NOMO-1 treated with DMSO at 0.1 percent for 48 hours (cell line): Measurements from ENCODE around the gene CIB4.

Experiments
- DNase-seq: peaks from one replicate; lab custom pipeline; 2025; ENCODE audit not compliant: unreplicated experiment; lab: John Stamatoyannopoulos, UW

The CIB4 gene

GRCh38 chr2:26555246-26556133, 85.7 kb downstream of the CIB4 start:
- DNase-seq = no peak

DNA sequence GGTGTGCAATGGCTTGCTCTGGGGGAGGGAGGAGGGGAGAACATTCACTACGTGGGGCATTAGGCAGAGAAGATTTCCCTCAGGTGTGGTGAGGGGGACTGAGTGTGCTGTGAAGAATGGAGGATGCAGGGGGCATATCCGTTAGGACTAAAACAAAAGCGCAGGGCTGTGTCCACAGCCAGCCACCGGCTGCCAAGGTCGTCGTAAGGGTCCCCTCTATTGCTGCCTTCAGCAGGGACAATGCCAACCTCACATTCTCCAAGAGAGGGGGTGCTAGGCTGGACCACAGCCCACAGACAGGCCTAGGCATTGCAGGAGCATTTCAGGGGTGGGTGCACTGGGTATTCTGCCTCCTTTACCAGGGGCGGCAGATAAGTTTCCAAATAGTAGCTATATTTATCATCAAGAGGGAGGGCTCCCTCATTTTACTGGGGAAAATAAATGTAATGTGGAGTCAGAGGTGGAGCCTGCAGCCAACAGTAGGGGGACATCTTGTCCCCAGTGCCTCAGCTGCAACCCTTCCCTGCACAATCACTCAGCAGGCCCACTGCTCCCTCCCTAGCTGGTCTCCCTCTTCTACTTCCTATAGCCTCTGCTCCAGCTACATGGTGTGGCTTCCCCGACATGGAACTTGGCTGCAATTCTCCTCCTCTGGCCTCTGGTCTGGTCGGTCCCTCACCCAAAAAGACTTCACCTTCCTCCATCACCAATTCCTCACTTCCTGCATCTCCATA, 88.4 kb downstream of the CIB4 start:
- no peak for DNase-seq

DNA sequence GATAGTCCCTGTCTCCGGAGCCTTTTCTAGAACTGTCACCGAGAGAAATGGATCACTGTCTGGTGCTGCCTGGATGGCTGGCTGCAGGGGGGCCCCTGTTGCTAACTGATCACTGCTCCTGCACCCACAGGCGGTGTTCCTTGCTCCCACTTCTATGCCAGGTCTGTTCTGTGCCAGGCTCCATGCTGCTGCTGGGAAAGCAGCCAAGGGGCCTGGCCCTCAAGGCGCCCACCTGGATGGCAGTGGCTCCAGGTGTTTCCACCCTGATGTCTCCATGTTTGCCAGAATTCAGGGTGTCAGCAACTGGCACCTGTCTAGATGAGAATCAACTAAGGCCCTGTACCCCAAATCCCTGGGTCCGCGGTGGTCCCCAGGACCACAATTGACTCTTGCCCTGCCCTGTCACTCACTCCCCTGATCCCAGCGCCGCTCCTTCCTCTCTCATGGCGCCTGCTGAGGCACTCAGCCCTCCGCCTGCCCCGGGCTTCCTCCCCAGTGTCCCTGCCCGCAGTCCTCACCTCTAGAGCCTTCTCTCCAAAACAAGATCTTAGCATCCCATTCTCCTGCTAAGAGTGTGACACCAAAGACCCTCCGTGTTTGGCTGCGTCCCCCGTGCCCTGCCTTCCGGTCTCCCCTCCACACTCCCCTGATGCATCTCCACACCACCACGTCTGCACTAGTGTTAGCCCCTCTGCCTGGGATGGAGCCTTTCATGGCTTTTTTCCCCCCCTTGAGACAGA, 90.7 kb downstream of the CIB4 start:
- DNase-seq = no peak

DNA sequence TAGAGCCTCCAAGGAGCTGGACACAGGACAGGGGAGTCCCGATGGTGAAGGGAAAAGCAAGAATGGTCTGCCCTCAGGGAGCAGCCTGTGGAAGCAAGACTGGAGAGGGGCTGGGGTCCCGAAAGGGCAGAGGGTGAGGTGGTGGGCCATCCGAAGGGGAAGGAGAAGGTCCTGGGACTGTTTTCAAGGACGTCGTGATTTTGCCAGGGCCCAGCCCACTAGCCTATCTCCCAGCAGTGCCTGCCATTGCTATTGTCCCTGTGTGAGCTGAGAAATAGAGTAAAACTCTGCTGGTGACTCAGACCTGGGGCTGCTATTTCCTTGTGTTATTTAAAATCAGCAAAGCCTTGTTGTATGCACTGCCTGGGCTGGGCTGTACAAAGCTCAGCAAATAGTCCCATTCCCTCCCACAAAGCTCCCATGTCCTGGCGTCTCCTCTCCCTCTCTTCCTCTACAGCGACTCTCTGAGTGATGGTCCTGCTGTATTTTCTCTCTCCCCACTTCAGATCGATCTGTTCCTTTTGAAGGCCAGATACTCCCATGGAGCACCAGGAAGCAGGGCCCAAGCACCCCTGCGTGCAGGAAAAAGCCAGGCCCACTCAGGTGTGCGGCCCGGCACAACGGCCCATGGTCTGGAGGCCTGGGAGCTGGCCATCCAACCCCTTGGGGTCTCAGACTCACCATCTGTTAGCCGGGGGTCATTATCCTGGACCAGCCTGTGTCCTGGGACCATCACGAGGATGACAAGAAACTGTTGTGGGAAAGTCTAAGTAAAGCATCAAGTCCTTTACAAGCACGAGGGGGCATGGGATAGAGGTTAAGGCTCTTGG, 98.3 kb downstream of the CIB4 start:
- no peak for DNase-seq

DNA sequence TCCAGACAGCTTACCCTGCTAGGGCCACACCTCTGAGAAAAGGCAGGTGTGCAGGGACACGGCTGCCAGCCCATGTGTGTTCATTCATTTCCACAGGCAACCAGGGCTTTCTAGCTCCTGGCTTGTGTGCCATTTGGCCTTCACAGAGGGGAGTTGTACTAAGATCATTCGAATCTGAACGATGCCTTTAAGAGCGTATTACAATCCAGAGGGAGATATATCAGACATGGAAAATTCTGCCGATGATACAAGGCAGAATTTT, 99.0 kb downstream of the CIB4 start:
- no peak for DNase-seq

GRCh38 chr2:26541401-26542193, 99.6 kb downstream of the CIB4 start:
- no peak for DNase-seq

- no peak for DNase-seq
Observed at GRCh38 chr2:26540961-26541360, 100.2 kb downstream of the CIB4 start.

DNA sequence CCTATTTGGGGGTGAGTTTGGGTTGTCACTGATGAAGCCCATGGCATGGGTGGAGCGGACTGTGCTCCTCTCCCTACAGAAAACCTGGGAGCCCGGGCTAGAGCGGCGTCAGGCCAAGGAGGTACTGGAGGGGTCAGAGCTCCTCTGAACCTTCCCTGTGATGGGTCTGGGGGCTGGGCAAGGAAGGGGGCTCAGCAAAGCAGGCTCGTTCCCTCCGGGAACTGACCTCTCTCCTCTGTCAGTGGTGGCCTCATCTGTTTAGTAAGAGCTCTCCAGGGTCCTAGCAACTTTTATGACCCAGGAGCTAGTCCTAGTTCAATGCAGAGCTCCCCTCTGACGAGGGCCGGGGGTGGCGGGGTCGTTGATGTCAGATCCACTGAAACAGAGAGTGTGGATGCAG, 100.9 kb downstream of the CIB4 start:
- DNase-seq = no peak

DNA sequence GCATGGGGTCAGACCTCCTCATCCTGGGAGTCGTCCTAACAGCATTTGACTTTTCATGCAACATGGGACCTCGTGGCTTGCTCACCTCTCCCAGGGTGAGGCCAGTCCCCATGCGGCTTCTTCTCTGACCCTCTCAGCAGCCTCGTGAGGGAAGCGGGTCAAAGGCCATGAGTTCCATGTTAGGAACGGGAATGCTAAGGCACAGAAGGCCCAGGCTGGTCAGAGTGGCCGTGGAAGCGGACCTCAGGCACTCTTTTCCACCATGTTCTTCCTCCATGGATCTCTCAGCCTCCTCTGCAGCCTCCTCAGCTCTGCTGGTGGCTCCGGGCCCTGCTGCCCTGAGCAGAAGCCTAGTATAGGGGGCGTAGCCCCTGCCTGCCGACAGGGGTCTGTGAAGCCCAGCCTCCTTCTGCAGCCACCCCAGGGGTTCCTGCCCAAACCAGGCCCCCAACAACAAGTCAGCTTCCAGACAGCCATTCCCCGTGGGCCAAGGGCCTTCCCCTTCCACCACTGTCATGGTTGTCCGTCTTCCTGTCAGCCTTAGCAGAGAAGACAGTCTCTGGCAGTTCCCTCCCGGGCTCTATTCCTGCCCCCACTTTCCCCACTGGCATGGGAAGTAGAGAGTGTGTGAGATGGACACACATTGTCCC, 103.2 kb downstream of the CIB4 start:
- no peak for DNase-seq

- DNase-seq = no peak
Observed at GRCh38 chr2:26537069-26537825, 103.9 kb downstream of the CIB4 start.

GRCh38 chr2:26536371-26537068, 104.6 kb downstream of the CIB4 start:
- DNase-seq = no peak

- DNase-seq = no peak
Observed at GRCh38 chr2:26535663-26536275, 105.4 kb downstream of the CIB4 start.

GRCh38 chr2:26534865-26535662, 106.1 kb downstream of the CIB4 start:
- DNase-seq = no peak

DNA sequence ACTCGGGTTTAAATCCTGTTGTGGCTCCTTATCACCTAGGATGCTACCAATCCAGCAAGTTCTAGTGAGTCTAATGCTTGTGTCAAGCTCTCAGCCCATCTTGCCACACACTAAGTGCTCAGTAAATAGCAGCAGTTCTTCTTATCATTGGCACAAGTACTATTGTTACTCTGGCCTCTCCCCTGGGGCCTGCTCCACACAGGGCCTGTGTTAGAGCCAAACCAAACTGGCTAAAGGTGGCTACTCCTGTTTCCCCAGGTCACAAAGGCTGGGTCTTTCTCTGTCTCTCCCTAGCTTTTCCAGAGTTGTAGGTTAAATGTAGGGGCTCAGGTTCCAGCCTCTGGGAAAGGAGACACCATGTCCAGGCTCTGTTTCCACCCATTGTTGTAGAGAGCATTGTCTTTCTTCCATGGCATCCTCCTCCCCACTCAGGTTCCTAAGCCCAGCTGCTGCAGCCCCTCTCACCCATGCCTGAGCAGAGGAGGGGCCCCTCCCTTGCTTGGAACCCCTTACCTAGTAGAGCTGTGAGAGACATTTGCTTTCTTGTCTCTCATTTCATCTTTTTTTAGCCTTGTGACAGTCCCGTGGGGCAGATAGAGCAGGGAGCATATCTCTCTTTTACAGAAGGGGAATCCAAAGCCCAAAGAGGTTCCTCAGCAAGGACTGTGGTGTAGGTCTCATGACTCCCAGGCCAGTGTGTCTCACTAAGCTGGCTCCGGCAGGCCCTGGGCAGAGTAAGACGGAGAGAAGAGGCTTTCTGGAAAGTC, 106.9 kb downstream of the CIB4 start:
- no peak for DNase-seq

DNA sequence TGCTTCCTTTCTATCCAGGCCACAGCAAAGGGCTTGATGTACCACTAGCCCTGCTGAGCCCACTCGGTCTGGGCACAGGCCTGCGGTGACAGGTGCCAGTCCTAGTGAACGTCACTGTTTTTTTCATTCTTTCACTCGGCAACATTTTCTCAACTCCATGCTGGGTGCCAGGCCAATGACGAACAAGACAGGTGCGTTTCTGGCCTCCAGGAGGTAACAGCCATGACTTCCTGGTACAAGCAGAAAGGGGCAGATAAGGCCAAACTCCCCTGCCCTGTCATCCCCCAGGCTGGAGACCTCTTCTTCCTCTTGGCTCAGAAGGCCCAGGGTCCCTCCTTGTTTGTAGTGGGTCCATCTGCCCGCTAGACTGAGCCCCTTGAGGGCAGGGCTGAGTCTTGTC, 107.5 kb downstream of the CIB4 start:
- no peak for DNase-seq
